Stimulated activated CD8-positive, alpha-beta memory T cell treated with anti-CD3 and anti-CD28 coated beads, Interleukin-15, amount 100 ng/mL, for 4 hours (primary cell): ENCODE measurements around the gene SST.

Source experiments
- DNase-seq, 2 donors: peaks; one replicate each; pipeline ENCODE4 v3.0.0-alpha.2; 2020; ENCODE audit warnings: low read depth in 2 of 2

SST gene

GRCh38 chr3:187629711-187630110 is 40.5 kb downstream of the SST start:
- no peak for DNase-seq

GRCh38 chr3:187628169-187628568 is 42.0 kb downstream of the SST start:
- DNase-seq: no peak

GRCh38 chr3:187626581-187626980 is 43.6 kb downstream of the SST start:
- DNase-seq: no peak

GRCh38 chr3:187624588-187624987 is 45.6 kb downstream of the SST start:
- no peak for DNase-seq

- DNase-seq: no peak
Measured at GRCh38 chr3:187623285-187623814, 46.8 kb downstream of the SST start.

GRCh38 chr3:187621881-187622280 is 48.3 kb downstream of the SST start:
- DNase-seq: no peak

- DNase-seq: no peak
Measured at GRCh38 chr3:187619461-187619860, 50.7 kb downstream of the SST start.
